GM21786 (cell line): ENCODE data around the gene RAB8B.
A peak's percentile ranks its signal among the peaks of the same experiment; 100 is the strongest.

Experiments used
- ATAC-seq: cut with Tn5 transposase; IDR thresholded peaks from one replicate; pipeline ENCODE4 v1.9.1; 2021; ENCODE audit not compliant: unreplicated experiment

The RAB8B gene

GRCh38 chr15:63181648-63182047, 7.8 kb upstream of the RAB8B start:
- ATAC-seq, result no peak

DNA sequence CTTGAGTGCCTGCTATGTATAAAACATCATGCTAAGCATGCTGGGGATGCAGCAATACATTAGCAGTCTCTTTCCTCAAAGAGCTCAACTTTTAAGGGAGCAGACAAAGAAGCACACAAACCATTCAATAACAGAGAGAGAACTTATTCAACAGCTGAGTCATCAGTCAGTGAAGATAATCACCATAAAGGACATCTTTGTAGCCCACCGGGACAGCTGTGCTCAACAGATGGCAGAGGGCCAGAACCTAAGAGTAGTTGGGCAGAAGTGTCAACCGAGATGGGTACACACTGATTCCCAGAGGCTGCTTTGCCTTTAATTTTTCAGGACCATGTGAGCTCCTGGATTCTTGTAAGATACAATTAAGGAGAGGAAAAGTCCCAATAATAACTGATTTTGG, 4.2 kb upstream of the RAB8B start:
- no peak for ATAC-seq

GRCh38 chr15:63186065-63186464, 3.3 kb upstream of the RAB8B start:
- no peak for ATAC-seq

GRCh38 chr15:63187589-63188226, 1.7 kb upstream of the RAB8B start:
- no peak for ATAC-seq

GRCh38 chr15:63188247-63188925, 1.0 kb upstream of the RAB8B start:
- no peak for ATAC-seq

DNA sequence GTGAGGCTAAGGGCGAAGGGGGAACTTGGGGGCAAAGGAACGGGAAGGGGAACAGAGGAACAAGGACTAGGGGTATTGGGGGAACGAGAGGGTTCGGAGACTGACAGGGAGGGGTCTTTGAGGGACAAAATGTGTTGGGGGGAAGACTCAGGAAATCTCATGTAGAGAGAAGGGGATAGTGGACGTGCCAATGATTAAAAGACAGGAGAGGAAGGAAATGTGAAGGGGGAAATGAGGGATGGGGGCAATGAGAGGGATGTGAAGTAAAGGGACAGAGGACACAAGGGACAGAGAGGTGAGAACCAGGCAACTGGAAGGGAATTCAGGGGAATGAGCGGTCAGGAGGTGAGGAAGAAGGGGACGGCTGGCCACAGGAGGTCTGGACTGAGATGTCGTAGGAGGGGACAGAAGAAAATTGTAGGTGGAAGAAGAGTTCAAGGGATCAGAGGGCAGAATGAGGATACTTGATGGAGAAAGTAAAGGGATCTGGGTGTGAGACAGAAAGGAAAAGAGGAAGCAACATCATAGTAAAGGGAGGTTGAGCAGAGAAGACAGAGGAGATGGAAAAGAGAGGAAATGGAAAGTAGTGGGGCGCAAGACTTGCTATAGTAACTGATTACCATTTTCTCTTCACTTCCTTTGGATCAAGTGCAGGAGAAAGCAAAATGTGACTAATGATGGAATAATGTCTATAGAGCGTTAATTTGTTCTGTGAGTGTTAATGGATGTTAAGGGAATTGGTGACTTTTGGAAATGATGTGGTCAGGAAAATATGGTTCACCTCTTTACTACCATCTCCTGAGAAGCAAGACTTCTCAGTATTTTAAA, 749 bp downstream of the RAB8B start:
- ATAC-seq, result no peak

GRCh38 chr15:63190769-63191649, 1.6 kb downstream of the RAB8B start:
- no peak for ATAC-seq

DNA sequence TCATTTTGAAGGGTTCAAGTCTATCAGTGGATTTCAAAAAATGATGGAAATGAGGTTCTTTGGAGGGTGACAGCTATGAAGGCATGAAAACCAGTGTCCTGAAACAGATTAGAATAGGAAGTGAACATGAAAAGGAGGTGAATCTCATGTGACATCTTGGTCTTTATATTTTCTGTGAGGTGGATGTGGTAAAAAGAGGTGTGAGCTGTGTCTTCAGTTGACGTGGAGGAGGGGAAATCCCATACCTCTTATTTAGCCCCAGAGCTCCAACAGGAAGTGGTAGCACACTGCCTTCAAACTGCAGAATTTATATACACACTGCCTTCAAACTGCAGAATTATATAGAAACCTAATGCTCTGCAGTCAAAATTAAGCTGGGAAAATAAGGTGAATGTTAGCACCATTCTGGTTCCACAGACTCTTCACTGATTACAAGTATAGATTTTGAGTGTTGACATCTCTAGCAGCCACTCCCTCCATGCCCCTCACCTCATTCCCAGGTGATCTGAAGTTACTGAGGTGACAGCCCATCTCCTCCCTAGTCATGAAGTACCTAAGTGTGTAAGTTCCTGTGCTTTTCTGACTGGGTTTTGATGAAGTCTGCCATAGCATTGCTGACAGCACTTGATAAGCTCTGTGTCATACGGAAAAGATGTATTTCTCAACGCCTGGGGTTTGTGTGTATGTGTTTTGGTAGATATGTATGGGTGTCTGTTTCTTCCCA, 2.7 kb downstream of the RAB8B start:
- ATAC-seq, result peak; percentile 40

DNA sequence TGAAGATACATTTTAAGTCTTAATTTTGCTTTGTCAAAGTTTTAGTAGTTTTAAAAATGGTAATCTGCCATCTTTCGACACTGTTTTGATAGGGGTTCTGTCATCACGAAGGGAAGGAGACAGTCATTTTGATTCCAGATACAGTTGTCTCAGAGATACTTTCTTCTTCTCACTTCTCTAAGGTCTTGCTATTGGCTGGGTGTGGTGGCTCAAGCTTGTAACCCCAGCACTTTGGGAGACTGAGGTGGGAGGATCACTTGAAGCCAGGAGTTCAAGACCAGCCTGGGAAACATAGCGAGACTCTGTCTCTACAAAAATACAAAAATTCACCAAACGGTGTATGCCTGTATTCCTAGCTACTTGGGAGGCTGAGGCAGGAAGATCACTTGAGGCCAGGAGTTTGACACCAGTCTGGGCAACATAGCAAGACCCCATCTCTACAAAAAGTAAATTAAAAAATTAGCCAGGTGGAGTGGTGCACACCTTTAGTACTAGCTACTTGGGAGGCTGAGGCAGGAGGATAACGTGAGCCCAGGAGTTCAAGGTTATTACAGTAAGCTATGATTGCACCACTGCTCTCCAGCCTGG, 3.3 kb downstream of the RAB8B start:
- no peak for ATAC-seq

GRCh38 chr15:63194302-63194701, 4.9 kb downstream of the RAB8B start:
- no peak for ATAC-seq

DNA sequence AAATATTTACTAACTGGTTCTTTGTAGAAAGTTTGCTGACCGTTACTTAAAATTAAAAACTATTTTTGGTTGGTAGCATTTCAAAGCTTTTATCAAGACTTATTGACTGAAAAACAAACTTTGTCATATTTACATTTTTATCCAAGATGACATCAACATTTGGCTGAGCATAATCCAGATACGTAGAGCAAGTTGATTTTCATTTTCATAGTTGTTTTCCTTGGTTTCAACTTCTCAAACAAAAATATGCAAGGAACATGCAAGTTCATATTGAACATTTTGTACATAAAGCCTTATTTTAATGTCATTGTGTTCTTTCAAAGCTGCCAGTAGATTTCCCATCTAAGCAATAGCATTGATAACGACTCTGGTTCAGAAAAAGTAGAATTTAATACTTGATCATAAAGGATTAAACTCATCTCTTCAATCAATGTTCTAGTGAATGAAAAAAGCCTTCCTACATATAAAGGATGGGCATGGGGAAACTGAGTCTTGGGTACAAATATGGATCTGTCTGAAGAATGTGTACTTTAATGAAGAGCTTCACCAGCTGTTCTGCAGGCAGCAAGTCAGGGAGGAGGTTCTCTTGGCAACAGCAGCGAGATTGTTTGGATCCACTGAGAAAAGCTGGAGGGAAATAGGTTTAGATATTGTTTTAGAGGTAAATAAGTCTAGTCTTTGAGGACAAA, 5.6 kb downstream of the RAB8B start:
- no peak for ATAC-seq

DNA sequence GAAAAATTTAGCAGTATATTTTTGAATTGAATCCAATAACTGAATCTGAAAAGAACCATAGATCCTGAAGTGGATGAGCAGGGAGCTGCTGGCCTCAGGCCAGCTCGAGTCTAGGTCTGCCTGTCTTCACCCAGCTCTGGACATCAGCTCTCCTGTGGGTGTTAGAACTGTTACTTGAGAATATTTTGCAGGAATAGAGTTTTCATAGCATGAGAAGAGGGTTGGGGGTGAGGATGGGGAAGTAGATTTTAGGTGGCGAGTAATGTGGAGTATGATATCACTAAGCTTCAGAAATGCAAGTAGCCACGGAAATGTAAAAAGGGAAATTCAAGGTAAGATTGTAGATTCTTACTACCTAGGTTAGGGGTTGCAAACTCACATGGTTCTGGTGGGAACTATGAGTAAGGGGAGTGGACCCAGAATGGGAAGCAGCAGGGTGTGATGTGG, 6.2 kb downstream of the RAB8B start:
- ATAC-seq, result no peak

- no peak for ATAC-seq
Measured at GRCh38 chr15:63196842-63197241, 7.4 kb downstream of the RAB8B start.

GRCh38 chr15:63197626-63198025, 8.2 kb downstream of the RAB8B start:
- ATAC-seq, result no peak

GRCh38 chr15:63198371-63199250, 9.2 kb downstream of the RAB8B start:
- no peak for ATAC-seq

GRCh38 chr15:63200464-63201249, 11.3 kb downstream of the RAB8B start:
- no peak for ATAC-seq

DNA sequence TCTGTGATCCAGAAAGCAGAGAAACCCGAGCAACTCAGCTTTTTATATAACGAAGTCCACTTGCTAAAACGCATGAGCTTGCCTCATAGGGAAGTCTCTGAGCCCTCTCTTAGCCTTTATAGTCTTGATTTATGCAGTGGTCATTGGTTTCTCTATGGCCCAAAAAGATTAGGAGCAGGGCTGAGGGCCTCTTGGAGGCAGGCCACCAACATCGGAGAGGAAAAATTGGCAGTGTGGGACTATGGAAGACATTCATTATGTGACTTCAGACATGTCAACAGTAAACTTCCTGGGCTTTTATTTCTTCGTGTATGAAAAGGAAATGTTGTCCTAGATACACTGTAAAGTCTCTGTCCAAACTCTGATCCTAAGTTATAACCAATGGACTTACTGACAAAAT, 13.5 kb downstream of the RAB8B start:
- ATAC-seq, result no peak
